ENCODE results near the gene RARG. TPM values are rescaled to one million over a fixed set of nuclear protein-coding genes. Genes with fewer than 3 reads are reported as not detected.

RARG gene
- polyA plus RNA-seq, 1 experiment = 63.9 TPM

GRCh38 chr12:53176750-53177149 lies 55.3 kb downstream of the RARG start:
- TF ChIP-seq CTCF (IDR thresholded peaks at IDR 0.05; ENCODE audit: insufficient read depth, low read depth, low read length) = no peak
- CTCF ChIA-PET = interaction anchor here (0.7 to 8.2 kb wide), 3 partner anchors 16 to 111 kb away, joined by 3 to 69 read pairs (median 6); no protein-coding TSS in a partner anchor
- Histone ChIP-seq H3K4me3 (ENCODE audit: low read depth, low read length) (no peak overlapping the region), H3K27me3 (ENCODE audit: control insufficient read depth, insufficient read depth, low read length) (no peaks in the 10 kb centered on the region), H3K36me3 (ENCODE audit: control insufficient read depth, insufficient read depth, low read length) (no peaks in the 10 kb centered on the region)
- POLR2A ChIA-PET = no interaction called here
- no peak for DNase-seq (ENCODE audit: low read depth)

GRCh38 chr12:53174881-53175491 lies 57.0 kb downstream of the RARG start:
- peaks cover 2% of the 10 kb centered on the region; the same call in 1 of the 2 replicates for H3K36me3 ChIP-seq (ENCODE audit: control insufficient read depth, insufficient read depth, low read length)
- no peaks in the 10 kb centered on the region for H3K27me3 ChIP-seq (ENCODE audit: control insufficient read depth, insufficient read depth, low read length)
- DNase-seq (ENCODE audit: low read depth) = no peak
- POLR2A ChIA-PET = no interaction called here
- CTCF ChIA-PET = interaction anchor here (0.8 to 8.2 kb wide), 5 partner anchors 14 to 137 kb away, joined by 3 to 69 read pairs (median 3); no protein-coding TSS in a partner anchor
- H3K4me3 ChIP-seq (ENCODE audit: low read depth, low read length) = no peak overlapping the region
- peak; percentile 42 for TF ChIP-seq CTCF (IDR thresholded peaks at IDR 0.05; ENCODE audit: insufficient read depth, low read depth, low read length)

- Histone ChIP-seq H3K27me3 (ENCODE audit: control insufficient read depth, insufficient read depth, low read length) (no peaks in the 10 kb centered on the region), H3K36me3 (ENCODE audit: control insufficient read depth, insufficient read depth, low read length) (peaks cover 5% of the 10 kb centered on the region), H3K4me3 (ENCODE audit: low read depth, low read length) (no peak overlapping the region)
- CTCF ChIA-PET = interaction anchor here (1.2 to 8.2 kb wide), 8 partner anchors 13 to 175 kb away, joined by 3 to 69 read pairs (median 4); no protein-coding TSS in a partner anchor
- no peak for TF ChIP-seq CTCF (IDR thresholded peaks at IDR 0.05; ENCODE audit: insufficient read depth, low read depth, low read length)
- DNase-seq (ENCODE audit: low read depth) = no peak
- POLR2A ChIA-PET = no interaction called here
Observed at GRCh38 chr12:53173085-53173715, 58.8 kb downstream of the RARG start.

GRCh38 chr12:53172352-53172751 lies 59.7 kb downstream of the RARG start:
- ChIA-PET CTCF (interaction anchor here (1.1 to 8.2 kb wide), 8 partner anchors 8 to 176 kb away, joined by 3 to 69 read pairs (median 4); partner anchors contain the start of genes CSAD and ZNF740), POLR2A (no interaction called here)
- no peak overlapping the region for H3K4me3 ChIP-seq (ENCODE audit: low read depth, low read length)
- H3K36me3 ChIP-seq (ENCODE audit: control insufficient read depth, insufficient read depth, low read length) = peaks cover 5% of the 10 kb centered on the region
- H3K27me3 ChIP-seq (ENCODE audit: control insufficient read depth, insufficient read depth, low read length) = no peaks in the 10 kb centered on the region
- DNase-seq (ENCODE audit: low read depth) = no peak
- TF ChIP-seq CTCF (IDR thresholded peaks at IDR 0.05; ENCODE audit: insufficient read depth, low read depth, low read length) = no peak

GRCh38 chr12:53171725-53172329 lies 60.2 kb downstream of the RARG start:
- no peaks in the 10 kb centered on the region for H3K27me3 ChIP-seq (ENCODE audit: control insufficient read depth, insufficient read depth, low read length)
- DNase-seq (ENCODE audit: low read depth) = no peak
- no peak overlapping the region for H3K4me3 ChIP-seq (ENCODE audit: low read depth, low read length)
- POLR2A ChIA-PET = no interaction called here
- CTCF ChIA-PET = interaction anchor here (1.1 to 8.2 kb wide), 5 partner anchors 9 to 106 kb away, joined by 3 to 69 read pairs (median 4); partner anchors contain the start of genes CSAD and ZNF740
- peaks cover 5% of the 10 kb centered on the region for H3K36me3 ChIP-seq (ENCODE audit: control insufficient read depth, insufficient read depth, low read length)
- no peak for TF ChIP-seq CTCF (IDR thresholded peaks at IDR 0.05; ENCODE audit: insufficient read depth, low read depth, low read length)

Data from BJ (cell line).